H9 (cell line): ENCODE data around the gene RAB30. TPM values are rescaled to one million over a fixed set of nuclear protein-coding genes. Genes with fewer than 3 reads are reported as not detected.

Source experiments
- DNase-seq: peaks from one replicate; pipeline ENCODE4 v3.0.0-alpha.2; 2017
- H2AFZ ChIP-seq: one replicate; pipeline ENCODE4 v1.6.1; 2013; ENCODE audit warnings: mild to moderate bottlenecking, low read length, control low read depth, moderate library complexity
- H2AK5ac ChIP-seq: 2 replicates; pipeline ENCODE4 v1.6.1; 2013; ENCODE audit warnings: low read length, control low read depth, mixed read lengths; ENCODE audit not compliant: insufficient read length
- H2BK120ac ChIP-seq: one replicate; pipeline ENCODE4 v1.6.1; 2013; ENCODE audit warnings: low read depth, mild to moderate bottlenecking, low read length, control low read depth, inconsistent platforms; ENCODE audit not compliant: poor library complexity, severe bottlenecking
- H2BK12ac ChIP-seq: 2 replicates; pipeline ENCODE4 v1.6.1; 2013; ENCODE audit warnings: low read length, control low read depth, mixed read lengths, low read depth; ENCODE audit not compliant: insufficient read length
- H2BK15ac ChIP-seq: 2 replicates; pipeline ENCODE4 v1.6.1; 2013; ENCODE audit warnings: low read depth, low read length, control low read depth
- H2BK20ac ChIP-seq: one replicate; pipeline ENCODE4 v1.6.1; 2013; ENCODE audit warnings: low read depth, mild to moderate bottlenecking, low read length, control low read depth, inconsistent platforms; ENCODE audit not compliant: poor library complexity, severe bottlenecking
- H2BK5ac ChIP-seq: 2 replicates; pipeline ENCODE4 v1.6.1; 2013; ENCODE audit warnings: low read length, control low read depth, mixed read lengths; ENCODE audit not compliant: insufficient read length
- H3K14ac ChIP-seq: 2 replicates; pipeline ENCODE4 v1.6.1; 2013; ENCODE audit warnings: low read length, control low read depth; ENCODE audit not compliant: insufficient read depth
- H3K18ac ChIP-seq: 2 replicates; pipeline ENCODE4 v1.6.1; 2013; ENCODE audit warnings: low read depth, mild to moderate bottlenecking, mixed read lengths, low read length, control low read depth; ENCODE audit not compliant: insufficient read length
- H3K23ac ChIP-seq: 2 replicates; pipeline ENCODE4 v1.6.1; 2013; ENCODE audit warnings: low read length, control low read depth, mixed read lengths, low read depth; ENCODE audit not compliant: insufficient read length
- H3K23me2 ChIP-seq: 2 replicates; pipeline ENCODE4 v1.6.1; 2013; ENCODE audit warnings: low read depth, mild to moderate bottlenecking, mixed read lengths, low read length, control low read depth; ENCODE audit not compliant: insufficient read length, poor library complexity, severe bottlenecking
- H3K27ac ChIP-seq: 2 replicates; pipeline ENCODE4 v1.5.1; 2013; ENCODE audit warnings: low read length, control low read depth, mixed read lengths, low read depth; ENCODE audit not compliant: insufficient read length
- H3K27me3 ChIP-seq: 2 replicates; pipeline ENCODE4 v1.6.1; 2013; ENCODE audit warnings: low read length, control low read depth, inconsistent platforms; ENCODE audit not compliant: insufficient read depth
- H3K4ac ChIP-seq: 2 replicates; pipeline ENCODE4 v1.6.1; 2013; ENCODE audit warnings: low read depth, mild to moderate bottlenecking, control low read depth, inconsistent platforms, low read length, moderate library complexity
- H3K4me1 ChIP-seq: 2 replicates; pipeline ENCODE4 v1.6.1; 2013; ENCODE audit warnings: low read length, control low read depth, inconsistent platforms; ENCODE audit not compliant: insufficient read depth
- H3K4me2 ChIP-seq: 2 replicates; pipeline ENCODE4 v1.6.1; 2013; ENCODE audit warnings: low read length, control low read depth, mixed read lengths; ENCODE audit not compliant: insufficient read length, insufficient read depth
- H3K56ac ChIP-seq: 2 replicates; pipeline ENCODE4 v1.6.1; 2013; ENCODE audit warnings: low read depth, mild to moderate bottlenecking, mixed read lengths, low read length, control low read depth; ENCODE audit not compliant: insufficient read length
- H3K79me1 ChIP-seq: 2 replicates; pipeline ENCODE4 v1.6.1; 2013; ENCODE audit warnings: low read depth, mild to moderate bottlenecking, moderate library complexity, low read length, control low read depth, inconsistent platforms; ENCODE audit not compliant: insufficient read depth, poor library complexity, severe bottlenecking
- H3K79me2 ChIP-seq: 2 replicates; pipeline ENCODE4 v1.6.1; 2013; ENCODE audit warnings: low read length, control low read depth, inconsistent platforms; ENCODE audit not compliant: insufficient read depth
- H3K9ac ChIP-seq: 2 replicates; pipeline ENCODE4 v1.6.1; 2013; ENCODE audit warnings: low read length, control low read depth, mixed read lengths; ENCODE audit not compliant: insufficient read length; ENCODE audit errors: extremely low read depth
- H3K9me3 ChIP-seq: one replicate; pipeline ENCODE4 v1.6.1; 2013; ENCODE audit warnings: low read depth, low read length, inconsistent platforms; ENCODE audit not compliant: control insufficient read depth
- H3T11ph ChIP-seq: one replicate; pipeline ENCODE4 v1.6.1; 2013; ENCODE audit warnings: mild to moderate bottlenecking, low read length, control low read depth, inconsistent platforms
- H4K20me1 ChIP-seq: one replicate; pipeline ENCODE4 v1.6.1; 2013; ENCODE audit not compliant: control insufficient read depth, insufficient read length, insufficient read depth
- H4K5ac ChIP-seq: 2 replicates; pipeline ENCODE4 v1.6.1; 2013; ENCODE audit warnings: low read depth, mild to moderate bottlenecking, mixed read lengths, low read length, control low read depth; ENCODE audit not compliant: insufficient read length
- H4K8ac ChIP-seq: replicated peaks from 2 replicates; pipeline ENCODE4 v1.6.1; 2013; ENCODE audit warnings: low read length, control low read depth, mixed read lengths, low read depth; ENCODE audit not compliant: insufficient read length
- H4K91ac ChIP-seq: 2 replicates; pipeline ENCODE4 v1.6.1; 2013; ENCODE audit warnings: low read depth, mild to moderate bottlenecking, moderate library complexity, mixed read lengths, low read length, control low read depth; ENCODE audit not compliant: insufficient read length
- H3K27ac Mint-ChIP-seq, 3 experiments: 2 replicates in 2 of 3; 3 replicates in 1 of 3; pipeline ENCODE4 v1.8.0; 2020 to 2021; ENCODE audit warnings: mixed read lengths in 3 of 3, mild to moderate bottlenecking in 1 of 3, moderate library complexity in 1 of 3
- H3K27me3 Mint-ChIP-seq: 2 replicates; pipeline ENCODE4 v1.8.0; 2021; ENCODE audit warnings: low read depth, mild to moderate bottlenecking, moderate library complexity, mixed read lengths
- H3K36me3 Mint-ChIP-seq, 3 experiments: 2 replicates in 2 of 3; 3 replicates in 1 of 3; pipeline ENCODE4 v1.8.0; 2020 to 2021; ENCODE audit warnings: low read depth in 3 of 3, mixed read lengths in 3 of 3; ENCODE audit not compliant: insufficient read depth in 1 of 3
- H3K4me1 Mint-ChIP-seq, 2 experiments: 2 replicates each; pipeline ENCODE4 v1.8.0; 2020; ENCODE audit warnings: mixed read lengths in 2 of 2
- H3K4me3 Mint-ChIP-seq, 2 experiments: 2 replicates in 1 of 2; 3 replicates in 1 of 2; pipeline ENCODE4 v1.8.0; 2020 to 2021; ENCODE audit warnings: mild to moderate bottlenecking in 2 of 2, mixed read lengths in 2 of 2, moderate library complexity in 1 of 2
- H3K9me3 Mint-ChIP-seq, 2 experiments: 2 replicates in 1 of 2; 3 replicates in 1 of 2; pipeline ENCODE4 v1.8.0; 2020; ENCODE audit warnings: mild to moderate bottlenecking in 2 of 2, mixed read lengths in 2 of 2, moderate library complexity in 1 of 2
- CTCF ChIP-seq: fragments of 200-600 bp; sonication (generic); conservative IDR thresholded peaks from 3 replicates; pipeline ENCODE4 v1.8.0; 2021; ENCODE audit warnings: antibody characterized with exemption, mild to moderate bottlenecking
- WGBS: extraction: QIAGEN DNeasy Blood & Tissue Kit; methylation state at CpG from one replicate; pipeline ENCODE4 v1.1.7; 2013; ENCODE audit warnings: missing lambda C conversion rate, low lambda C conversion rate, mixed read lengths; ENCODE audit not compliant: insufficient read length; ENCODE audit errors: extremely low coverage; 5-methylcytosine and 5-hydroxymethylcytosine counted together
- total RNA-seq: library from RNA; stranded (reverse); gene quantifications from 2 replicates; pipeline ENCODE4 v1.2.1, GENCODE V29; 2021

RAB30 gene
- total RNA-seq, 1 experiment from 2014 or later = 4.8 TPM

GRCh38 chr11:83072350-83073242 lies 899 bp upstream of the RAB30 start:
- H2BK15ac ChIP-seq = no peak overlapping the region
- H3K23me2 ChIP-seq = peaks cover 10% of the 10 kb centered on the region
- no peak overlapping the region for H3T11ph ChIP-seq
- H2BK120ac ChIP-seq = peak overlapping the region; percentile 81
- no CpG with 5 or more reads among the region's 31 CpGs for WGBS
- peaks cover 7 to 16% of the 10 kb centered on the region in 2 experiments for H3K4me1 Mint-ChIP-seq
- no peak overlapping the region for H2BK12ac ChIP-seq
- peak overlapping the region; percentile 98 for H3K4me2 ChIP-seq
- H3K27me3 Mint-ChIP-seq = peaks cover 2% of the 10 kb centered on the region; the same call in 1 of the 2 replicates
- no peak for TF ChIP-seq CTCF
- H4K8ac ChIP-seq = peak overlapping the region; percentile 100
- H3K27ac Mint-ChIP-seq = no peak overlapping the region; a peak in 1 of 7 replicates
- H2BK5ac ChIP-seq = peak overlapping the region; percentile 99
- H2AK5ac ChIP-seq = peak overlapping the region; percentile 36
- H3K56ac ChIP-seq = peak overlapping the region; percentile 97
- no peak overlapping the region for H2AFZ ChIP-seq
- H3K23ac ChIP-seq = peak overlapping the region; percentile 24
- H3K79me2 ChIP-seq = peaks cover 2% of the 10 kb centered on the region; the same call in 1 of the 2 replicates
- no peaks in the 10 kb centered on the region for H3K27me3 ChIP-seq
- peaks cover 7% of the 10 kb centered on the region for H3K79me1 ChIP-seq
- H3K4me3 Mint-ChIP-seq = no peak overlapping the region
- H3K4ac ChIP-seq = peak overlapping the region; percentile 65
- H3K9ac ChIP-seq = peak overlapping the region; percentile 100
- H3K36me3 Mint-ChIP-seq = peaks cover 10 to 16% (median 14%) of the 10 kb centered on the region in 3 experiments; a peak in 6 of 7 replicates
- peak overlapping the region; percentile 90 for H4K91ac ChIP-seq
- H3K27ac ChIP-seq = peak overlapping the region; percentile 83
- peak overlapping the region; percentile 100 for H3K18ac ChIP-seq
- peaks cover 2% of the 10 kb centered on the region; the same call in 1 of the 2 replicates for H3K4me1 ChIP-seq
- H3K9me3 Mint-ChIP-seq = no peaks in the 10 kb centered on the region
- peak overlapping the region; percentile 99 for H4K5ac ChIP-seq
- DNase-seq = no peak
- H3K14ac ChIP-seq = peak overlapping the region; percentile 100
- no peaks in the 10 kb centered on the region for H4K20me1 ChIP-seq
- H2BK20ac ChIP-seq = no peak overlapping the region
- no peaks in the 10 kb centered on the region for H3K9me3 ChIP-seq
